HepG2 (cell line): ENCODE results near the gene ZNF511. TPM values are rescaled to one million over a fixed set of nuclear protein-coding genes. Genes with fewer than 3 reads are reported as not detected.

Experiments used
- BRCA1 ChIP-seq: sonication (generic); formaldehyde crosslinking; IDR thresholded peaks from 2 replicates; pipeline ENCODE4 v1.4.0; 2020; ENCODE audit warnings: missing genetic modification reagents
- ETV6 ChIP-seq: sonication (generic); formaldehyde crosslinking; conservative IDR thresholded peaks from 2 replicates; pipeline ENCODE4 v1.4.0; 2020; ENCODE audit warnings: missing genetic modification reagents
- HNRNPK ChIP-seq: fragments of 200-400 bp; formaldehyde crosslinking; IDR thresholded peaks from 2 replicates; pipeline ENCODE4 v1.6.1; 2018; ENCODE audit warnings: low read length, low read depth, moderate library complexity, mild to moderate bottlenecking; ENCODE audit not compliant: poor library complexity, severe bottlenecking
- IKZF4 ChIP-seq: sonication (generic); formaldehyde crosslinking; IDR thresholded peaks from 2 replicates; pipeline ENCODE4 v1.5.1; 2020; ENCODE audit warnings: borderline replicate concordance, mild to moderate bottlenecking, low read depth, missing genetic modification reagents; ENCODE audit errors: not compliant biosample characterization
- MED1 ChIP-seq: sonication (generic); formaldehyde crosslinking; IDR thresholded peaks from 2 replicates; pipeline ENCODE4 v1.4.0; 2020; ENCODE audit warnings: missing genetic modification reagents
- PCBP1 ChIP-seq: fragments of 200-400 bp; formaldehyde crosslinking; IDR thresholded peaks from 2 replicates; pipeline ENCODE4 v1.6.1; 2017; ENCODE audit warnings: mild to moderate bottlenecking, low read depth, low read length, borderline replicate concordance
- PPARG ChIP-seq: conservative IDR thresholded peaks from 2 replicates; pipeline ENCODE4 v1.6.1; 2016; ENCODE audit warnings: missing biosample characterization, missing genetic modification reagents
- SALL1 ChIP-seq: sonication (generic); formaldehyde crosslinking; IDR thresholded peaks from 2 replicates; pipeline ENCODE4 v1.8.0; 2022; ENCODE audit warnings: mild to moderate bottlenecking, missing genetic modification reagents
- SMAD3 ChIP-seq: sonication (generic); formaldehyde crosslinking; IDR thresholded peaks from 2 replicates; pipeline ENCODE4 v1.4.0; 2020; ENCODE audit warnings: missing genetic modification reagents
- SPEN ChIP-seq: sonication (generic); formaldehyde crosslinking; IDR thresholded peaks from 2 replicates; pipeline ENCODE4 v1.5.1; 2020; ENCODE audit warnings: low read depth, mild to moderate bottlenecking, missing genetic modification reagents
- TARDBP ChIP-seq: sonication (generic); formaldehyde crosslinking; IDR thresholded peaks from 2 replicates; pipeline ENCODE4 v1.8.0; 2022; ENCODE audit warnings: mild to moderate bottlenecking, missing genetic modification reagents
- THAP11 ChIP-seq: IDR thresholded peaks from 2 replicates; pipeline ENCODE4 v1.6.1; 2016; ENCODE audit warnings: missing biosample characterization, missing genetic modification reagents
- ZFY ChIP-seq: sonication (generic); formaldehyde crosslinking; IDR thresholded peaks from 2 replicates; pipeline ENCODE4 v1.4.0; 2020; ENCODE audit warnings: missing genetic modification reagents
- ZNF484 ChIP-seq: sonication (generic); formaldehyde crosslinking; IDR thresholded peaks from 2 replicates; pipeline ENCODE4 v1.5.1; 2020; ENCODE audit warnings: mild to moderate bottlenecking, low read depth, missing genetic modification reagents, borderline replicate concordance
- ZNF562 ChIP-seq: sonication (generic); formaldehyde crosslinking; IDR thresholded peaks from 2 replicates; pipeline ENCODE4 v1.8.0; 2022; ENCODE audit warnings: missing genetic modification reagents, borderline replicate concordance
- ZNF614 ChIP-seq: IDR thresholded peaks from 2 replicates; pipeline ENCODE4 v1.6.1; 2018; ENCODE audit warnings: missing biosample characterization, missing genetic modification reagents, inconsistent platforms, borderline replicate concordance
- polyA plus RNA-seq, 8 experiments: library from polyadenylated mRNA; depleted of rRNA in 3 of 8; stranded (reverse) in 7 of 8; unstranded in 1 of 8; fragments of >200 nt; fragmentation: Illumina TruSeq in 4 of 8; extraction: Trizol in 4 of 8; gene quantifications; 2 replicates each; pipeline versions ENCODE4 v1.2.1 to v1.2.3, GENCODE V29; 2011 to 2016; ENCODE audit warnings: low read depth in 4 of 8, missing spikeins in 1 of 8, mixed read lengths in 1 of 8; ENCODE audit not compliant: insufficient read depth in 1 of 8
- total RNA-seq, 5 experiments: library from RNA; depleted of rRNA; stranded (reverse); fragments of >200 nt; fragmentation: Illumina TruSeq; extraction: Trizol; gene quantifications; 2 replicates each; pipeline ENCODE4 v1.2.3, GENCODE V29; 2016; ENCODE audit warnings: low read depth in 1 of 5
- TF ChIP-seq, protein P1 (sequence below): sonication (generic); formaldehyde crosslinking; IDR thresholded peaks from 2 replicates; pipeline ENCODE4 v1.4.0; 2020; ENCODE audit warnings: mild to moderate bottlenecking, missing genetic modification reagents
- TF ChIP-seq, protein P2 (sequence below): IDR thresholded peaks from 2 replicates; pipeline ENCODE4 v1.6.1; 2018; ENCODE audit warnings: missing genetic modification reagents
- TF ChIP-seq, protein P3 (sequence below): sonication (generic); formaldehyde crosslinking; IDR thresholded peaks from 2 replicates; pipeline ENCODE4 v1.4.0; 2020; ENCODE audit warnings: missing genetic modification reagents
- TF ChIP-seq, protein P4 (sequence below): sonication (generic); formaldehyde crosslinking; IDR thresholded peaks from 2 replicates; pipeline ENCODE4 v1.4.0; 2020; ENCODE audit warnings: missing genetic modification reagents
- TF ChIP-seq, protein P5 (sequence below): fragments of 450-650 bp; IDR thresholded peaks from 2 replicates; pipeline ENCODE4 v1.6.1; 2017

ZNF511 gene
- total and polyA plus RNA-seq, 2 of the 13 experiments (the other 11 are each of a cell fraction or from before 2014, with no cell fraction given), result 35.6 to 66.4 TPM

DNA sequence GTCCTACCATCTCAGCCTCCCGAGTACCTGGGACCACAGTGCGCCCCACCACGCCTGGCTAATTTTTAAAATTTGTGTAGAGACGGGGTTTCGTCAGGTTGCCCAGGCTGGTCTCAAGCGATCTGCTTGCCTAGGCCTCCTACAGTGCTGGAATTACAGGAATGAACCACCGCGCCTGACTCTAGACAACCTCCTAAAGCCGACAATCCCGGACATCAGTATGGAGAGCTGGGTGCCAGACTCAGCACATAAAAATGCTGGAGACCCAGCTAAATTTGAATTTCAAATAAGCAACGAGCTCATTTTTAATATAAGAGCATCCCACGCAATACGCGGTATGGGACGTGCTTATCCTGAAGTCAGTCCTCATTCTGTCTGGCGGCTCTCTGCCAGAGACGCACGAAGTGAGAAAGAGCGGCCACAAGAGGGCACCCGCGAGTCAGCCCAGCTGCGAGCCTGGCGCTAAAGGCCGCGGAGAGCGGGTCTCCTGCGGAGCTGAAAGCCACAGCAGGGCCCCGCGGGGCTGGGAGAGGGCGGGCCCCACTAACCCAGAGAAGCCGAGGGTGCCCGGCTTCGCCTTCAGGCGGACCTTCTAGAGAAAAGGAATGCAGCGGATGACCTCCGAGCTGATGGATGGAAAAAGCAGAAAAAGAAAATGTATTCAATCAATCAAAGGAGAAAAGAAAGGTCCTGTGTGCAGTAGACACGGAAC, 20.9 kb downstream of the ZNF511 start (continued):
- peak; percentile 47; the same call in 1 of the 2 replicates for TF ChIP-seq SMAD3 (CRISPR knock-in tag)
- 0 out of 2 replicates have a peak, but pooled peaks have one; percentile 40 for TF ChIP-seq THAP11
- TF ChIP-seq PCBP1, result no peak
- 0 out of 2 replicates have a peak, but pooled peaks have one; percentile 22 for TF ChIP-seq PPARG (CRISPR knock-in tag)
- no peak for TF ChIP-seq IKZF4
- 0 out of 2 replicates have a peak, but pooled peaks have one; percentile 41 for TF ChIP-seq TARDBP (CRISPR knock-in tag)
- no peak for TF ChIP-seq ZNF562 (CRISPR knock-in tag)
- TF ChIP-seq, protein P1, sequence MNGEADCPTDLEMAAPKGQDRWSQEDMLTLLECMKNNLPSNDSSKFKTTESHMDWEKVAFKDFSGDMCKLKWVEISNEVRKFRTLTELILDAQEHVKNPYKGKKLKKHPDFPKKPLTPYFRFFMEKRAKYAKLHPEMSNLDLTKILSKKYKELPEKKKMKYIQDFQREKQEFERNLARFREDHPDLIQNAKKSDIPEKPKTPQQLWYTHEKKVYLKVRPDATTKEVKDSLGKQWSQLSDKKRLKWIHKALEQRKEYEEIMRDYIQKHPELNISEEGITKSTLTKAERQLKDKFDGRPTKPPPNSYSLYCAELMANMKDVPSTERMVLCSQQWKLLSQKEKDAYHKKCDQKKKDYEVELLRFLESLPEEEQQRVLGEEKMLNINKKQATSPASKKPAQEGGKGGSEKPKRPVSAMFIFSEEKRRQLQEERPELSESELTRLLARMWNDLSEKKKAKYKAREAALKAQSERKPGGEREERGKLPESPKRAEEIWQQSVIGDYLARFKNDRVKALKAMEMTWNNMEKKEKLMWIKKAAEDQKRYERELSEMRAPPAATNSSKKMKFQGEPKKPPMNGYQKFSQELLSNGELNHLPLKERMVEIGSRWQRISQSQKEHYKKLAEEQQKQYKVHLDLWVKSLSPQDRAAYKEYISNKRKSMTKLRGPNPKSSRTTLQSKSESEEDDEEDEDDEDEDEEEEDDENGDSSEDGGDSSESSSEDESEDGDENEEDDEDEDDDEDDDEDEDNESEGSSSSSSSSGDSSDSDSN (CRISPR knock-in tag), result peak; percentile 66
- peak; percentile 46; the same call in 1 of the 2 replicates for TF ChIP-seq BRCA1 (CRISPR knock-in tag)
- peak; percentile 43; the same call in 1 of the 2 replicates for TF ChIP-seq MED1 (CRISPR knock-in tag)
- TF ChIP-seq ETV6 (CRISPR knock-in tag), result no peak
- TF ChIP-seq, protein P2, sequence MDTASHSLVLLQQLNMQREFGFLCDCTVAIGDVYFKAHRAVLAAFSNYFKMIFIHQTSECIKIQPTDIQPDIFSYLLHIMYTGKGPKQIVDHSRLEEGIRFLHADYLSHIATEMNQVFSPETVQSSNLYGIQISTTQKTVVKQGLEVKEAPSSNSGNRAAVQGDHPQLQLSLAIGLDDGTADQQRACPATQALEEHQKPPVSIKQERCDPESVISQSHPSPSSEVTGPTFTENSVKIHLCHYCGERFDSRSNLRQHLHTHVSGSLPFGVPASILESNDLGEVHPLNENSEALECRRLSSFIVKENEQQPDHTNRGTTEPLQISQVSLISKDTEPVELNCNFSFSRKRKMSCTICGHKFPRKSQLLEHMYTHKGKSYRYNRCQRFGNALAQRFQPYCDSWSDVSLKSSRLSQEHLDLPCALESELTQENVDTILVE (CRISPR knock-in tag), result peak; percentile 22; the same call in 1 of the 2 replicates
- TF ChIP-seq, protein P3, sequence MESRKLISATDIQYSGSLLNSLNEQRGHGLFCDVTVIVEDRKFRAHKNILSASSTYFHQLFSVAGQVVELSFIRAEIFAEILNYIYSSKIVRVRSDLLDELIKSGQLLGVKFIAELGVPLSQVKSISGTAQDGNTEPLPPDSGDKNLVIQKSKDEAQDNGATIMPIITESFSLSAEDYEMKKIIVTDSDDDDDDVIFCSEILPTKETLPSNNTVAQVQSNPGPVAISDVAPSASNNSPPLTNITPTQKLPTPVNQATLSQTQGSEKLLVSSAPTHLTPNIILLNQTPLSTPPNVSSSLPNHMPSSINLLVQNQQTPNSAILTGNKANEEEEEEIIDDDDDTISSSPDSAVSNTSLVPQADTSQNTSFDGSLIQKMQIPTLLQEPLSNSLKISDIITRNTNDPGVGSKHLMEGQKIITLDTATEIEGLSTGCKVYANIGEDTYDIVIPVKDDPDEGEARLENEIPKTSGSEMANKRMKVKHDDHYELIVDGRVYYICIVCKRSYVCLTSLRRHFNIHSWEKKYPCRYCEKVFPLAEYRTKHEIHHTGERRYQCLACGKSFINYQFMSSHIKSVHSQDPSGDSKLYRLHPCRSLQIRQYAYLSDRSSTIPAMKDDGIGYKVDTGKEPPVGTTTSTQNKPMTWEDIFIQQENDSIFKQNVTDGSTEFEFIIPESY (CRISPR knock-in tag), result 0 out of 2 replicates have a peak, but pooled peaks have one; percentile 9
- TF ChIP-seq, protein P4, sequence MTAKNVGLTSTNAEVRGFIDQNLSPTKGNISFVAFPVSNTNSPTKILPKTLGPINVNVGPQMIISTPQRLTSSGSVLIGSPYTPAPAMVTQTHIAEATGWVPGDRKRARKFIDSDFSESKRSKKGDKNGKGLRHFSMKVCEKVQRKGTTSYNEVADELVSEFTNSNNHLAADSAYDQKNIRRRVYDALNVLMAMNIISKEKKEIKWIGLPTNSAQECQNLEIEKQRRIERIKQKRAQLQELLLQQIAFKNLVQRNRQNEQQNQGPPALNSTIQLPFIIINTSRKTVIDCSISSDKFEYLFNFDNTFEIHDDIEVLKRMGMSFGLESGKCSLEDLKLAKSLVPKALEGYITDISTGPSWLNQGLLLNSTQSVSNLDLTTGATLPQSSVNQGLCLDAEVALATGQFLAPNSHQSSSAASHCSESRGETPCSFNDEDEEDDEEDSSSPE, result peak; percentile 44; the same call in 1 of the 2 replicates
- peak; percentile 47; the same call in 1 of the 2 replicates for TF ChIP-seq SALL1 (CRISPR knock-in tag)
- TF ChIP-seq HNRNPK, result no peak
- TF ChIP-seq ZNF614 (CRISPR knock-in tag), result peak; percentile 63; the same call in 1 of the 2 replicates
- TF ChIP-seq SPEN (CRISPR knock-in tag), result no peak
- TF ChIP-seq ZFY (CRISPR knock-in tag), result peak; percentile 69
- no peak for TF ChIP-seq ZNF484 (CRISPR knock-in tag)
- TF ChIP-seq, protein P5, sequence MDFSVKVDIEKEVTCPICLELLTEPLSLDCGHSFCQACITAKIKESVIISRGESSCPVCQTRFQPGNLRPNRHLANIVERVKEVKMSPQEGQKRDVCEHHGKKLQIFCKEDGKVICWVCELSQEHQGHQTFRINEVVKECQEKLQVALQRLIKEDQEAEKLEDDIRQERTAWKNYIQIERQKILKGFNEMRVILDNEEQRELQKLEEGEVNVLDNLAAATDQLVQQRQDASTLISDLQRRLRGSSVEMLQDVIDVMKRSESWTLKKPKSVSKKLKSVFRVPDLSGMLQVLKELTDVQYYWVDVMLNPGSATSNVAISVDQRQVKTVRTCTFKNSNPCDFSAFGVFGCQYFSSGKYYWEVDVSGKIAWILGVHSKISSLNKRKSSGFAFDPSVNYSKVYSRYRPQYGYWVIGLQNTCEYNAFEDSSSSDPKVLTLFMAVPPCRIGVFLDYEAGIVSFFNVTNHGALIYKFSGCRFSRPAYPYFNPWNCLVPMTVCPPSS, result no peak
